Breast epithelium (tissue), 4 donors: ENCODE measurements around the gene BEX2. TPM values are rescaled to one million over a fixed set of nuclear protein-coding genes. Genes with fewer than 3 reads are reported as not detected.
"Not testable (repeated sequence)": the region's sequence is repeated elsewhere in the genome, so short reads cannot be mapped to it uniquely, and the experiment has no call there.

Experiments used
- DNase-seq, 2 donors: peaks; one replicate each; pipeline ENCODE4 v3.0.0-alpha.2; 2019; ENCODE audit warnings: low spot score in 2 of 2
- H3K27ac ChIP-seq, 2 donors: fragments of 200-600 bp; sonication (generic) in 1 of 2; one replicate each; pipeline ENCODE4 v1.5.1; 2016 to 2019; ENCODE audit warnings: mild to moderate bottlenecking in 1 of 2
- H3K27me3 ChIP-seq, 2 donors: fragments of 200-600 bp; sonication (generic) in 1 of 2; one replicate each; pipeline versions ENCODE4 v1.5.1 to v1.6.0; 2017 to 2019; ENCODE audit warnings: control low read depth in 1 of 2, mild to moderate bottlenecking in 1 of 2
- H3K36me3 ChIP-seq: fragments of 200-600 bp; one replicate; pipeline ENCODE4 v1.5.1; 2019
- H3K4me1 ChIP-seq, 2 donors: fragments of 200-600 bp; sonication (generic); one replicate each; pipeline ENCODE4 v1.5.1; 2016 to 2019; ENCODE audit warnings: control low read depth in 1 of 2
- H3K4me3 ChIP-seq, 3 donors: fragments of 200-600 bp; sonication (generic); 1 replicate in 2 of 3; 2 replicates in 1 of 3; pipeline ENCODE4 v1.5.1; 2016 to 2019; ENCODE audit warnings: mild to moderate bottlenecking in 3 of 3, moderate library complexity in 2 of 3
- H3K9me3 ChIP-seq, 2 donors: fragments of 200-600 bp; sonication (generic) in 1 of 2; one replicate each; pipeline ENCODE4 v1.5.1; 2016 to 2019; ENCODE audit warnings: control low read depth in 1 of 2
- POLR2A ChIP-seq: fragments of 450-650 bp; IDR thresholded peaks from one replicate; pipeline ENCODE4 v1.6.1; 2016; ENCODE audit warnings: antibody characterized with exemption, mild to moderate bottlenecking, moderate library complexity
- POLR2AphosphoS5 ChIP-seq, 3 donors: sonication (generic); formaldehyde crosslinking; IDR thresholded peaks; one replicate each; pipeline ENCODE4 v1.6.1; 2017; ENCODE audit warnings: antibody characterized with exemption in 3 of 3
- intact Hi-C: fragments of 100-400 bp; cut with DNase I; formaldehyde crosslinking; loops from one replicate; pipeline ENCODE4 v1.15.1; 2023; ENCODE audit warnings: low total_unique reads
- total RNA-seq, 3 donors: library from RNA; depleted of rRNA; stranded (reverse); fragments of >200 nt; gene quantifications; one replicate each; pipeline ENCODE4 v1.1.0, GENCODE V29; 2016
- TF ChIP-seq, protein P1 (sequence below), 3 donors: fragments of 450-650 bp; IDR thresholded peaks; one replicate each; pipeline ENCODE4 v1.5.1; 2016 to 2017; ENCODE audit warnings: antibody characterized with exemption in 3 of 3, mild to moderate bottlenecking in 3 of 3, moderate library complexity in 3 of 3

BEX2 gene
- total RNA-seq = 10 to 100 TPM in 2 of 3 donors, 1 to 10 TPM in 1; 1.4 to 29.4 (median 12.5) TPM

GRCh38 chrX:103310555-103311398 is at the start of gene BEX2:
Gene BEX2, minus strand, starts transcription at chrX:103310990. Its CDS starts 1,014 bp downstream, at chrX:103309976.
- peak within 1 kb of the TSS; percentile 38 to 72 (median 59) for H3K4me3 ChIP-seq
- peak within 1 kb of the TSS; percentile 78 for H3K27ac ChIP-seq
- no peaks in the 10 kb centered on the region for H3K36me3 ChIP-seq
- intact Hi-C loops = no loop called here
- DNase-seq = peak; percentile 76 to 84
- peaks cover 0 to 51% of the 10 kb centered on the region in 2 donors for H3K27me3 ChIP-seq
- TF ChIP-seq POLR2A = peak; percentile 57
- TF ChIP-seq, protein P1, sequence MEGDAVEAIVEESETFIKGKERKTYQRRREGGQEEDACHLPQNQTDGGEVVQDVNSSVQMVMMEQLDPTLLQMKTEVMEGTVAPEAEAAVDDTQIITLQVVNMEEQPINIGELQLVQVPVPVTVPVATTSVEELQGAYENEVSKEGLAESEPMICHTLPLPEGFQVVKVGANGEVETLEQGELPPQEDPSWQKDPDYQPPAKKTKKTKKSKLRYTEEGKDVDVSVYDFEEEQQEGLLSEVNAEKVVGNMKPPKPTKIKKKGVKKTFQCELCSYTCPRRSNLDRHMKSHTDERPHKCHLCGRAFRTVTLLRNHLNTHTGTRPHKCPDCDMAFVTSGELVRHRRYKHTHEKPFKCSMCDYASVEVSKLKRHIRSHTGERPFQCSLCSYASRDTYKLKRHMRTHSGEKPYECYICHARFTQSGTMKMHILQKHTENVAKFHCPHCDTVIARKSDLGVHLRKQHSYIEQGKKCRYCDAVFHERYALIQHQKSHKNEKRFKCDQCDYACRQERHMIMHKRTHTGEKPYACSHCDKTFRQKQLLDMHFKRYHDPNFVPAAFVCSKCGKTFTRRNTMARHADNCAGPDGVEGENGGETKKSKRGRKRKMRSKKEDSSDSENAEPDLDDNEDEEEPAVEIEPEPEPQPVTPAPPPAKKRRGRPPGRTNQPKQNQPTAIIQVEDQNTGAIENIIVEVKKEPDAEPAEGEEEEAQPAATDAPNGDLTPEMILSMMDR (IDR thresholded peaks at IDR 0.05) = no peak
- peak in 2 of 3 donors; percentile 71 to 87 for TF ChIP-seq POLR2AphosphoS5 (IDR thresholded peaks at IDR 0.05)
- H3K4me1 ChIP-seq = no peaks in the 10 kb centered on the region
- no peaks in the 10 kb centered on the region for H3K9me3 ChIP-seq

GRCh38 chrX:103360092-103360491 is 49.3 kb upstream of the BEX2 start:
- Histone ChIP-seq H3K27ac (no peak overlapping the region), H3K4me1 (no peaks in the 10 kb centered on the region), H3K27me3 (peaks cover 0 to 43% of the 10 kb centered on the region in 2 donors), H3K4me3 (no peak overlapping the region), H3K36me3 (no peaks in the 10 kb centered on the region), H3K9me3 (no peaks in the 10 kb centered on the region)
- TF ChIP-seq POLR2AphosphoS5 (IDR thresholded peaks at IDR 0.05) = no peak
- TF ChIP-seq, protein P1 (IDR thresholded peaks at IDR 0.05) = no peak
- TF ChIP-seq POLR2A = no peak
- DNase-seq = no peak
- intact Hi-C loops = no loop called here

GRCh38 chrX:103359605-103360004 is 48.8 kb upstream of the BEX2 start:
- intact Hi-C loops, H3K4me1 ChIP-seq: not testable (repeated sequence)

GRCh38 chrX:103357871-103358270 is 47.1 kb upstream of the BEX2 start:
- TF ChIP-seq POLR2A (no peak), POLR2AphosphoS5 (IDR thresholded peaks at IDR 0.05) (no peak)
- TF ChIP-seq, protein P1 (IDR thresholded peaks at IDR 0.05) = no peak
- no peak for DNase-seq
- H3K4me3 ChIP-seq = peak overlapping the region in 2 of 3 donors; percentile 66
- no peaks in the 10 kb centered on the region for H3K4me1 ChIP-seq
- H3K27me3 ChIP-seq = peaks cover 0 to 35% of the 10 kb centered on the region in 2 donors
- H3K36me3 ChIP-seq = no peaks in the 10 kb centered on the region
- intact Hi-C loops = no loop called here
- no peak overlapping the region for H3K27ac ChIP-seq
- no peaks in the 10 kb centered on the region for H3K9me3 ChIP-seq

More at GRCh38 chrX:103359605-103360004, 48.8 kb upstream of the BEX2 start:
- H3K4me3 ChIP-seq, H3K36me3 ChIP-seq, H3K9me3 ChIP-seq, DNase-seq, H3K27ac ChIP-seq: not testable (repeated sequence)
- H3K27me3 ChIP-seq = peaks cover 0 to 43% of the 10 kb centered on the region in 2 donors

GRCh38 chrX:103356858-103357257 is 46.1 kb upstream of the BEX2 start:
- Histone ChIP-seq H3K9me3 (no peaks in the 10 kb centered on the region), H3K4me1 (no peaks in the 10 kb centered on the region), H3K4me3 (peak overlapping the region; percentile 60 to 66 (median 66)), H3K27me3 (peaks cover 0 to 35% of the 10 kb centered on the region in 2 donors), H3K36me3 (no peaks in the 10 kb centered on the region), H3K27ac (peak overlapping the region; percentile 91 to 93)
- DNase-seq = no peak
- no peak for TF ChIP-seq POLR2A
- TF ChIP-seq, protein P1 (IDR thresholded peaks at IDR 0.05) = no peak
- TF ChIP-seq POLR2AphosphoS5 (IDR thresholded peaks at IDR 0.05) = no peak
- intact Hi-C loops = no loop called here
